Activated T-helper 1 cell treated with Interleukin-2 at 50 U/mL for 16 hours (primary cell): ENCODE results near the gene TUBA1C.
"Not testable (repeated sequence)": the region's sequence is repeated elsewhere in the genome, so short reads cannot be mapped to it uniquely, and the experiment has no call there.

ENCODE experiments used
- DNase-seq: peaks from one replicate; pipeline ENCODE4 v3.0.0-alpha.2; 2020; ENCODE audit warnings: low read depth

Gene TUBA1C

GRCh38 chr12:49264873-49265792 lies at the start of gene TUBA1C:
TSS of gene TUBA1C (plus strand) at chr12:49265082. CDS start at chr12:49265182, 100 bp downstream.
- peak; percentile 77 for DNase-seq

DNA sequence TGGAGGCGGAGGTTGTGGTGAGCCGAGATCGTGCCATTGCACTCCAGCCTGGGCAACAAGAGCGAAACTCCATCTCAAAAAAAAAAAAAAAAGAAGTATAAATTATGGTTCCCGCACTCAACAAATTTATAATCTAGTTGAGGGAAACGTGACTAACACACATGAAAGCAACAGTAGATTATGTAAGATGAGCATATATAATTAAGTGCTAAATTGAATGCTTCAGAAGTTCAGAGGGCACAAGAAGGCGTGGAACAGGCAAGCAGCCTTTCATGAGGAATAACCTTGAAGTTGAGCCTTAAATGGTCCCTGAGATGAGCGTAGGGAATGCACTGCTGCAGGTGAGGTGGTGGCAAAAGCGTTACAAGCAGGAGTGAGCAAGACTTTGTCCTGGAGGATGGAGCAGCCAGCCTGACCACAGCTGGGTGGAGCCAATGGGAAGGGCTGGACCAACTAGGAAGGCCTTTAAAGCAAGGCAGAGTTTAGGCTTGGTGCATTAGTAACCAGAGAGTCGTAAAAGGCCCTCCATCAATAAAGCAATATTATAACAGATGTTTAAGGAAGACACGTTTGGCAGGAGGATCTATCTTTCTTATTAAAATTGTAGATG lies 45.4 kb upstream of the TUBA1C start:
- no peak for DNase-seq

DNA sequence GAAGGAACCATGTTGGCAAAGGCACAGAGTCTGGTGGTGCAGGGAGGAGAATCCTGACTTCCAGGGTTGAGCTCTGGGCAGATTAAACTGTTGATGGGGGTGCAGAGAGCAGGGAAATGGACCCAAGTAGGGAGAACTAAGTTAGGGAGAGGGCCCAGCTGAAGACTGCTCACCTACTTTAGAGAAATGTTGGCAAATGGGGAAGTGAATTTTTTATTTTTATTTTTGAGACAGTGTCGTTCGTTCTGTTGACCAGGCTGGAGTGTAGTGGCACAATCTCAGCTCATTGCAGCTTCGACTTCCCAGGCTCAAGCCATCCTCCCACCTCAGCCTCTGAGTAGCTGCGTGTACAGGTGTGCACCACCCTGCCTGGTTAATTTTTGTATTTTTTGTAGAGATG lies 43.9 kb upstream of the TUBA1C start:
- no peak for DNase-seq

- no peak for DNase-seq
Observed at GRCh38 chr12:49223122-49223521, 41.8 kb upstream of the TUBA1C start.

DNA sequence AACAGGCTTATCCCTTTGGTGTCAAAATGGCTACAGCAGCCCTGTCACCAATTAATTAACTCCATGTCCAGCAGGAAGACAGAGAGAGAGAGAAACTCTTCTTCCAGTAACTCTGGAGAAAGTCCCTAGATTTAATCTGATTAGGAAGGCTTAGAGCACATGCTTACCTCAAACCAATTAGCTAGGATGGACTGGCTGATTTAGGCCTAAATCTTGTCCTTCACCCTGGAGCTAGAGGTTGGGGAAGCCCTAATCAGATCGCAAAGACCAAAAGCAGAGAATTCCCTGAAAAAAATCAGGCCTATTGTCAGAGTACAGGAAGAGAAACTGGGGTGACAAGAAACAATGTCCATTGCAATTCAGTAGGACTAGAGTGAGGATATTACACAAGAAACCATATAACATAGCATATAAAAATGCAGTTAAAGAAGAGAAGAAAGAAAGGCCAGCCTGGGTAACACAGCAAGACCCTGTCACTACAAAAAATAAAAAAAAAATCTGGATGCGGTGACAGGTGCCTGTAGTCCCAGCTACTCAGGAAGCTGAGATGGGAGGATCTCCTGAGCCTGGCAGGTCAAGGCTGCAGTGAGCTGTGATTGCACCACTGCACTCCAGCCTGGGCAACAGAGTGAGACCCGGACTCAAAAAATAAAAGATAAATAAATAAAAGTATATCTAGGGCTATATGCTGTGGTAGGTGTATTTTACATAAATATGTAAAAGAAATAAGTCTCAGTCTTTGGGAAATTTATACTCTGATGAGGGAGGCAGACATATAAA lies 41.1 kb upstream of the TUBA1C start:
- no peak for DNase-seq

DNA sequence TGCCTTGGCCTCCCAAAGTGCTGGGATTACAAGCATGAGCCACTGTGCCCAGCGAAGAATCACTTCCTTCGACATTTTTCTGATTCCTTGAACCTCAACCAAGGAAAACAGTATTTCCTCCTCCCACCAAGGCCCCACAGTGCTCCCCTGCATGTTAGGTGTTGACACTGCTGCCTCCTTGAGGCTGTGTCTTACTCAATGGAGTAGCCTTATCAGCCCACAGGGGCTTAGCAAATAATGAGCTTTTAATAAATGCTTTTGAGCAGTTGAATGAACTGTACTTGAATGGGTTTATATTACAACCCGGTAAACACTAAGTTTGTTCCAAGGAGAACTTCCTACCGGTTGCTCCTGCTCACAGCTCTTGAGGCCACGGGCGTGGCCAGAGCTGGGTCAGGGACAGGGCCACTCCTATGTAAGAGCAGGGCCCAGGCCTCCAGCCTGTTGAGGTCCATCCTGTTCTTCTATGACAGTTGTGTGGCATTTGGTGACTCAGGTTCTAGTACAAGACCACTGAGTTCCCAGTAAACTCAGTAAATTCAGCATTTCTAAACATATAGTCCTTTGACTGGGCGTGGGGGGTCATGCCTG lies 39.2 kb upstream of the TUBA1C start:
- no peak for DNase-seq

GRCh38 chr12:49227713-49228112 lies 37.2 kb upstream of the TUBA1C start:
- DNase-seq: no peak

DNA sequence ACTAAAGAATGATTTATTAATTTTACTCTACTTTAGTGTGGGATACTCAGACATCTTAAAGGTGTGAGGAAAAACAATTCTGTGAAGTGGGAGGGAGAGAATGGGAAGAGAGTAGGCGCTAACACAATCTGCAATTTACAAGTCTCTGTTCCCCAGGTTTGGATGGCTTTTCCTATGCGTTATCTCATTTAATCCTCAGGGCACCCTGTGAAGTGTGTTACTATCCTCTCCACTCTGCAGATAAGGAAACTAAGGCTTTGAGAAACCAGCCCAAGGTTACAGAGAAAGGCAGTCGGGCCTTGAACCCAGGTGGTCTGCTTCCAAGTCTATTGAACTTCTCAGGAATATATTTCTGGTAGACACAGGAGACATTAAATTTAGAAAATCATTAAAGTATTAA lies 36.2 kb upstream of the TUBA1C start:
- DNase-seq: no peak

GRCh38 chr12:49230176-49230804 lies 34.6 kb upstream of the TUBA1C start:
- DNase-seq: no peak

GRCh38 chr12:49230805-49231194 lies 34.1 kb upstream of the TUBA1C start:
- DNase-seq: no peak

DNA sequence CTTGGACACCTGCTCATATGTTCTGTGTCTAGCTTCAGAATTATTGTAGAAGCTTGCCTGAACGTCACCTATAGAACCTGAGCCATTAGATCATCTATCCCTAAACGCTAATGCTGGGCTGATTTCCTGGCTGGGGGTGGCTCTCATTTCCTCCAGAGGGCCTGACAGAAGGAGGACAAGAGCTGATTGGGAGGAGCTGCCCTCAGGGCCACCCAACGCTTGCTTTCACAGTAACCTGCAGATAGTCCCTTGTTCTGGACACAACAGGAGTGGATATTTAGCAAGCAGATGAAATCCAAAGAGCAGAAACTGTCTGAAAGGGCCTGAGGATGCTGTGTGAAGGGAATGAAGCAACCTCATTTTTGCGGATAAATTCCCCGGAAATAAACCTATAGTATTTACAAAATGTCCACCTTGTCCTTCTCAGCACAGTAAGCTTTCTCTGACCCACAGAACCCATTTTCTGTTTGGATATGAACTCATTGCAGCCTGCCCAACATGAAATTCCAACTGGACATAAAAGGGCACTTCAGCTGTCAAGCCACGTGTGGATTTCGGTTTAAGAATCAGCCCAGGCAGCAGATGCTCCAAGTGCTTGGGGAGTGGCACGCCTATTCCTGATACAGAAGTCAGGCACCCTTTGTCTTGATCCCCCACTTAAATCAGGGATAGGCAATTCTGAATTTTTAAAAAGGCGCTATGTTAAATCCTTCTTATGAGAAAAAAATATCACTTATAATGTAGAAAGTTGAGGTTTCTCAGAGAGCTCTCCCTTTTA lies 32.8 kb upstream of the TUBA1C start:
- DNase-seq: no peak

GRCh38 chr12:49232940-49233841 lies 31.7 kb upstream of the TUBA1C start:
- DNase-seq: no peak

DNA sequence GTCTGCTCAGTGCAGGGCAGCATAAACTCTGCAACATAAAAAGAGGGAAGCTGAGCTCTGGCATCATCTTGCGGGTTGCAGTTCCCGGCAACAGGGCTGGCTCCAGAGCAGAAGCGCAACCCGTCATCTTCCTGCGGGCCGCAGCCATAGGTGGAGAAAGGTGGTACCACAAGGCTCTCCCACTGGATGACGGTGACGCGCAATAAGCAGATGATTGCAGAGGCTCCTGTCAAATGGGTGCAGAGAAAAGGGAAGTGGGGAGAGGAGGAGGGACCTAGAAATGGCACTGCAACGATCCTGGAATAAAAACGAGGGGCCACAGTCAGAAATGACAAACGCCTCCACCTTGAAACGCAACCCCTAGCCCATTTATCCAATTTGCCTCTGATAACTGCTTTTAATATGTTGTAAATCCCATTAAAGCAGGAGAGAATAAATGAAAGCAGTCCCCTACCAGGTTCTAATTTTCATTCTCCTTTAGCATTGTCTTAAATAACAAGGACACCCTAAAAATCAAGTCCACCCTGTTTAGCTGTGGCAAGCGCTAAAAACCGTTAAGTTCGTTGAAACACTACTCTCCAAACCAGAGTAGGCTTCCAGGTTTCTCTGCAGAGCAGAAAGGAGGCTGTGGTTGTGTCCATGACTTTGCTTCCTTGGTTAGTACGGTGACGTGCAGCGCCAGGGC lies 30.9 kb upstream of the TUBA1C start:
- no peak for DNase-seq

DNA sequence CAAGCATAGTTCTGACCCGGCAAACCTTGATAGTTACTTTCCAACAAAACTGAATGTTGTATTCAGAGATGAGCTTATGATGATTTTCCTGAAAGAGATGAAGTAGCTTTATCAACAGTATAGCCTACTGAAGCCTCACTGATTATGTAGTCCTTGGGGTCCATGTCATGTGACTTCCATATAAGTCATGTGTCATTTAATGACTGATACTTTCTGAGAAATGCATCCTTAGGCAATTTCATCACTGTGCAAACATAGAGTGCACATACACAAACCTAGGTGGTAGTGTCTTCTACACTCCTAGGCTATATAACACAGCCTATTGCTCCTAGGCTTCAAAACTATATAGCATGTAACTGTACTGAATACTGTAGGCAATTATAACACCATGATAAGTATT lies 28.5 kb upstream of the TUBA1C start:
- no peak for DNase-seq

- DNase-seq: no peak
Observed at GRCh38 chr12:49243631-49244030, 21.3 kb upstream of the TUBA1C start.

- no peak for DNase-seq
Observed at GRCh38 chr12:49244176-49244575, 20.7 kb upstream of the TUBA1C start.

DNA sequence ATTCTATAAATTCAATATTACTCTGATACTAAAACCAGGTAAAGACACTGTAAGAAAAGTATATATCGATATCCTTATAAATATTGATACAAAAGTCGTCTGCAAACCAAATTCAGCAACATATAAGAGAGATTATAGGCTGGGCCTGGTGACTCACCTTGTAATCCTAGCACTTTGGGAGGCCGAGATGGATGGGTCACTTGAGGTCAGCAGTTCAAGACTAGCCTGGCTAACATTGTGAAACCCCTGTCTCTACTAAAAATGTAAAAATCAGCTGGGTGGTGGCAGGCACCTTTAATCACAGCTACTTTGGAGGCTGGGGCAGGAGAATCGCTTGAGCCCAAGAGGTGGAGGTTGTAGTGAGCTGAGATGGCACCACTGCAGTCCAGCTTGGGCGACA lies 13.5 kb upstream of the TUBA1C start:
- no peak for DNase-seq

DNA sequence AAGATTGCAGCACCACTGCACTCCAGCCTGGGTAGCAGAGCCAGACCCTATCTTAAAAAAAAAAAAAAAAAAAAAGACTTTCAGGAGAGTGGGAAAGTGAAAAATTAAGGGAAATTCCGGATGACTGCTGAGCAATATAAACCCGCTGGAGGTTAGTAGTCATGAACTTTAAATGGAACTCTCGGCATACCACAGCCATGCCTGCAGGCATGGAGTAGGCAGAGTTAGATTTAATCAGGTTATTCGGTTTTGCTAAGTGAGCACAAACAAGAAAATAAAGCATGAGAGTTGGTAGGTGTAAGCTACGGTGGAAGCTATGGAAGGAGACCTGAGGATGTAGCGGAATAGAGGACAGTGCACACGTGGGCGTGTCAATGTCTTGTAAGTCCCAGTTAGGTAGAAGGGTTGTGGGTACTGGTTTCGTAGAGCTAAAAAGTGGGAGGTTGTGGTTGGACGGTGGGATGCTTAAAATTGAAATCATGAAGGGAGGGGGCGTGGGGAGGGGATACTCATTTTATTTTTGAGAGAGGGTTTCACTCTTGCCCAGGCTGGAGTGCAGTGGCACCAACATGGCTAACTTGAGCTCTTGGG lies 11.8 kb upstream of the TUBA1C start:
- DNase-seq: no peak

DNA sequence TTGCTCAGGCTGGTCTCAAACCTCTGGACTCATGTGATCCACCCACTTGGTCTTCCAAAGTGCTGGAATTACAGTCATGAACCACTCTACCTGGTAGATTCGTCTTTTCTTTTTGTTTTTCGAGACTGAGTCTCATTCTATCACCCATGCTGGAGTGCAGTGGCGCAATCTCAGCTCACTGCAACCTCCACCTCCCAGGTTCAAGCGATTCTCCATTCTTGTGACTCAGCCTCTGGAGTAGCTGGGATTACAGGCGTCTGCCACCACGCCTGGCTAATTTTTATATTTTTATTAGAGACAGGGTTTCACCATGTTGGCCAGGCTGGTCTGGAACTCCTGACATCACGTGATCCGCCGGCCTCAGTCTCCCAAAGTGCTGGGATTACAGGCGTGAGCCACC lies 9.4 kb upstream of the TUBA1C start:
- not testable (repeated sequence) for DNase-seq
